SK-N-MC (cell line): ENCODE measurements around the gene NHERF2.

Source experiments
- EZH2 ChIP-seq: fragments of 200-600 bp; sonication (generic); IDR thresholded peaks from one replicate; pipeline ENCODE4 v1.6.1; 2017; ENCODE audit warnings: antibody characterized with exemption
- POLR2AphosphoS5 ChIP-seq: IDR thresholded peaks from 2 replicates; pipeline ENCODE4 v1.6.1; 2012; ENCODE audit warnings: mild to moderate bottlenecking, low read depth, low read length, borderline replicate concordance

- TF ChIP-seq POLR2AphosphoS5 (no peak), EZH2 (no peak)
Observed at GRCh38 chr16:1982013-1982433, 44.7 kb upstream of the NHERF2 start.
